Measurements from ENCODE around the gene FOXN3. TPM values are rescaled to one million over a fixed set of nuclear protein-coding genes. Genes with fewer than 3 reads are reported as not detected.

FOXN3 gene
- polyA plus RNA-seq, 1 of the 3 experiments (the other 2 are of a cell fraction), result 9.8 TPM

- TF ChIP-seq CTCF (IDR thresholded peaks at IDR 0.05), result no peak
- no peak for TF ChIP-seq SMC3 (IDR thresholded peaks at IDR 0.05; ENCODE audit: low read depth, low read length)
- TF ChIP-seq, protein P1, sequence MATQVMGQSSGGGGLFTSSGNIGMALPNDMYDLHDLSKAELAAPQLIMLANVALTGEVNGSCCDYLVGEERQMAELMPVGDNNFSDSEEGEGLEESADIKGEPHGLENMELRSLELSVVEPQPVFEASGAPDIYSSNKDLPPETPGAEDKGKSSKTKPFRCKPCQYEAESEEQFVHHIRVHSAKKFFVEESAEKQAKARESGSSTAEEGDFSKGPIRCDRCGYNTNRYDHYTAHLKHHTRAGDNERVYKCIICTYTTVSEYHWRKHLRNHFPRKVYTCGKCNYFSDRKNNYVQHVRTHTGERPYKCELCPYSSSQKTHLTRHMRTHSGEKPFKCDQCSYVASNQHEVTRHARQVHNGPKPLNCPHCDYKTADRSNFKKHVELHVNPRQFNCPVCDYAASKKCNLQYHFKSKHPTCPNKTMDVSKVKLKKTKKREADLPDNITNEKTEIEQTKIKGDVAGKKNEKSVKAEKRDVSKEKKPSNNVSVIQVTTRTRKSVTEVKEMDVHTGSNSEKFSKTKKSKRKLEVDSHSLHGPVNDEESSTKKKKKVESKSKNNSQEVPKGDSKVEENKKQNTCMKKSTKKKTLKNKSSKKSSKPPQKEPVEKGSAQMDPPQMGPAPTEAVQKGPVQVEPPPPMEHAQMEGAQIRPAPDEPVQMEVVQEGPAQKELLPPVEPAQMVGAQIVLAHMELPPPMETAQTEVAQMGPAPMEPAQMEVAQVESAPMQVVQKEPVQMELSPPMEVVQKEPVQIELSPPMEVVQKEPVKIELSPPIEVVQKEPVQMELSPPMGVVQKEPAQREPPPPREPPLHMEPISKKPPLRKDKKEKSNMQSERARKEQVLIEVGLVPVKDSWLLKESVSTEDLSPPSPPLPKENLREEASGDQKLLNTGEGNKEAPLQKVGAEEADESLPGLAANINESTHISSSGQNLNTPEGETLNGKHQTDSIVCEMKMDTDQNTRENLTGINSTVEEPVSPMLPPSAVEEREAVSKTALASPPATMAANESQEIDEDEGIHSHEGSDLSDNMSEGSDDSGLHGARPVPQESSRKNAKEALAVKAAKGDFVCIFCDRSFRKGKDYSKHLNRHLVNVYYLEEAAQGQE (IDR thresholded peaks at IDR 0.05; ENCODE audit: low read depth, low read length), result no peak
- TF ChIP-seq MAX (IDR thresholded peaks at IDR 0.05; ENCODE audit: low read depth), result no peak
Observed at GRCh38 chr14:89282191-89282590, 134.8 kb downstream of the FOXN3 start (continued).

- H3K36me3 ChIP-seq (replicated peaks in 1 of 2; ENCODE audit: control insufficient read depth in 1 of 2, insufficient read depth in 2 of 2, low read length in 1 of 2), result peaks cover 0 to 8% of the 10 kb centered on the region in 2 experiments
- no peak overlapping the region for H3K9ac ChIP-seq
- POLR2A ChIA-PET, result no interaction called here
- H3K9me2 ChIP-seq, result no peaks in the 10 kb centered on the region
- no peak overlapping the region for H2AFZ ChIP-seq (ENCODE audit: low read depth)
- peaks cover 0 to 2% of the 10 kb centered on the region in 2 experiments; a peak in 1 of 4 replicates for H3K4me1 ChIP-seq (ENCODE audit: control insufficient read depth in 1 of 2, insufficient read depth in 2 of 2, low read depth in 1 of 2, low read length in 1 of 2)
- H3K79me2 ChIP-seq (ENCODE audit: insufficient read depth), result no peaks in the 10 kb centered on the region
- H3K4me2 ChIP-seq, result no peak overlapping the region
- no peak for DNase-seq
- H4K20me1 ChIP-seq (ENCODE audit: insufficient read depth), result no peaks in the 10 kb centered on the region
- no peak overlapping the region for H3K4me3 ChIP-seq (ENCODE audit: low read depth in 2 of 2, low read length in 1 of 2)
- no peaks in the 10 kb centered on the region for H3F3A ChIP-seq (replicated peaks; ENCODE audit: insufficient read depth)
- no peak overlapping the region for H3K27ac ChIP-seq (ENCODE audit: low read depth in 2 of 2, low read length in 1 of 2)
- CTCF ChIA-PET, result no interaction called here
- H3K27me3 ChIP-seq (ENCODE audit: insufficient read depth), result no peaks in the 10 kb centered on the region
- 95% methylated on average over 10 of the region's 10 CpGs for WGBS (ENCODE audit: low lambda C conversion rate)
- no peaks in the 10 kb centered on the region for H3K9me3 ChIP-seq
- TF ChIP-seq JUND (IDR thresholded peaks at IDR 0.05) (no peak), RFX5 (IDR thresholded peaks at IDR 0.05; ENCODE audit: low read length) (no peak), CHD2 (IDR thresholded peaks at IDR 0.05; ENCODE audit: low read length, partially characterized antibody) (no peak), NRF1 (IDR thresholded peaks at IDR 0.05; ENCODE audit: low read depth, low read length) (no peak), RCOR1 (IDR thresholded peaks at IDR 0.05; ENCODE audit: low read length) (no peak), RAD21 (IDR thresholded peaks at IDR 0.05; ENCODE audit: low read length) (no peak), RXRA (IDR thresholded peaks at IDR 0.05; ENCODE audit: borderline replicate concordance, low read depth) (no peak), USF1 (IDR thresholded peaks at IDR 0.05; ENCODE audit: borderline replicate concordance, low read depth) (no peak), MXI1 (IDR thresholded peaks at IDR 0.05; ENCODE audit: low read depth, low read length) (no peak), MAX (IDR thresholded peaks at IDR 0.05; ENCODE audit: low read depth) (no peak), ELF1 (IDR thresholded peaks at IDR 0.05) (no peak), SIN3A (IDR thresholded peaks at IDR 0.05; ENCODE audit: borderline replicate concordance, low read depth, low read length) (no peak), TEAD4 (IDR thresholded peaks at IDR 0.05; ENCODE audit: borderline replicate concordance, insufficient read depth) (no peak), MEF2A (IDR thresholded peaks at IDR 0.05; ENCODE audit: borderline replicate concordance, low read depth) (no peak), FOXJ3 (CRISPR knock-in tag; IDR thresholded peaks at IDR 0.05) (no peak), POLR2AphosphoS5 (IDR thresholded peaks at IDR 0.05; ENCODE audit: low read depth, low read length) (no peak), IRF3 (IDR thresholded peaks at IDR 0.05; ENCODE audit: low read depth, low read length) (no peak)
- TF ChIP-seq, protein P1 (IDR thresholded peaks at IDR 0.05; ENCODE audit: low read depth, low read length), result no peak
Observed at GRCh38 chr14:89280600-89280999, 136.4 kb downstream of the FOXN3 start.

Measured in SK-N-SH (cell line).